ENCODE results near the gene ANKRD63. TPM values are rescaled to one million over a fixed set of nuclear protein-coding genes. Genes with fewer than 3 reads are reported as not detected.

Gene ANKRD63
- total and polyA plus RNA-seq, 4 donors: not detected

GRCh38 chr15:40275523-40275922 lies 7.3 kb downstream of the ANKRD63 start:
- WGBS: 66% methylated on average over 5 of the region's 5 CpGs
- TF ChIP-seq RXRA (IDR thresholded peaks at IDR 0.05): no peak
- no peak for TF ChIP-seq HNF4G (IDR thresholded peaks at IDR 0.05)
- no peak for TF ChIP-seq CTCF (IDR thresholded peaks at IDR 0.05; ENCODE audit: low read depth, low read length, missing input control)
- Histone ChIP-seq H3K4me1 (ENCODE audit: control insufficient read depth in 4 of 4, insufficient read depth in 4 of 4, low read length in 3 of 4) (peaks cover 7 to 19% (median 13%) of the 10 kb centered on the region in 4 donors), H3K27me3 (ENCODE audit: control insufficient read depth in 4 of 4, insufficient read depth in 4 of 4, low read length in 3 of 4) (peaks cover 0 to 2% (median 0%) of the 10 kb centered on the region in 4 donors), H3K9ac (ENCODE audit: low read depth in 1 of 2, low read length in 2 of 2) (no peak overlapping the region), H3K9me3 (ENCODE audit: control insufficient read depth in 4 of 4, low read length in 3 of 4) (no peaks in the 10 kb centered on the region), H3K27ac (ENCODE audit: low read depth in 1 of 2, low read length in 2 of 2) (no peak overlapping the region), H3K4me3 (ENCODE audit: low read depth in 1 of 3, low read length in 3 of 3) (no peak overlapping the region), H3K36me3 (ENCODE audit: control insufficient read depth in 4 of 4, insufficient read depth in 3 of 4, low read depth in 1 of 4, low read length in 3 of 4) (no peaks in the 10 kb centered on the region)
- DNase-seq (ENCODE audit: low spot score): no peak

- no peak for TF ChIP-seq HNF4G (IDR thresholded peaks at IDR 0.05)
- peak; percentile 5 to 18 for TF ChIP-seq RXRA (IDR thresholded peaks at IDR 0.05)
- no peak for TF ChIP-seq SP1 (IDR thresholded peaks at IDR 0.05)
- TF ChIP-seq HNF4A (conservative IDR thresholded peaks at IDR 0.05): peak in 1 of 2 donors; percentile 21
- no peak for TF ChIP-seq FOXA2 (IDR thresholded peaks at IDR 0.05)
- no peak for TF ChIP-seq TAF1 (conservative IDR thresholded peaks at IDR 0.05)
- no peak for TF ChIP-seq FOXA1 (IDR thresholded peaks at IDR 0.05)
- TF ChIP-seq ZBTB33 (IDR thresholded peaks at IDR 0.05): no peak
- no peak for TF ChIP-seq NR2F2 (IDR thresholded peaks at IDR 0.05)
- TF ChIP-seq RAD21 (IDR thresholded peaks at IDR 0.05): peak; percentile 99 to 100
- TF ChIP-seq YY1 (IDR thresholded peaks at IDR 0.05): no peak
- TF ChIP-seq EGR1 (IDR thresholded peaks at IDR 0.05; ENCODE audit: low read depth in 2 of 2): no peak
- no peak for TF ChIP-seq JUND (IDR thresholded peaks at IDR 0.05)
- TF ChIP-seq CTCF (IDR thresholded peaks at IDR 0.05; ENCODE audit: low read depth, low read length, missing input control): peak; percentile 100
- no peak for TF ChIP-seq REST (IDR thresholded peaks at IDR 0.05)
- no peak for TF ChIP-seq MAX (IDR thresholded peaks at IDR 0.05)
- TF ChIP-seq ATF3 (IDR thresholded peaks at IDR 0.05): no peak
- TF ChIP-seq GABPA (IDR thresholded peaks at IDR 0.05 in 1 of 2, conservative IDR thresholded peaks at IDR 0.05 in 1 of 2): no peak
Observed at GRCh38 chr15:40274350-40275274, 8.3 kb downstream of the ANKRD63 start.

More at GRCh38 chr15:40274350-40275274, 8.3 kb downstream of the ANKRD63 start:
- Histone ChIP-seq H3K4me1 (ENCODE audit: control insufficient read depth in 4 of 4, insufficient read depth in 4 of 4, low read length in 3 of 4) (peaks cover 7 to 19% (median 12%) of the 10 kb centered on the region in 4 donors), H3K9me3 (ENCODE audit: control insufficient read depth in 4 of 4, low read length in 3 of 4) (no peaks in the 10 kb centered on the region), H3K4me3 (ENCODE audit: low read depth in 1 of 3, low read length in 3 of 3) (no peak overlapping the region), H3K9ac (ENCODE audit: low read depth in 1 of 2, low read length in 2 of 2) (no peak overlapping the region), H3K36me3 (ENCODE audit: control insufficient read depth in 4 of 4, insufficient read depth in 3 of 4, low read depth in 1 of 4, low read length in 3 of 4) (no peaks in the 10 kb centered on the region), H3K27me3 (ENCODE audit: control insufficient read depth in 4 of 4, insufficient read depth in 4 of 4, low read length in 3 of 4) (no peaks in the 10 kb centered on the region), H3K27ac (ENCODE audit: low read depth in 1 of 2, low read length in 2 of 2) (no peak overlapping the region)
- peak; percentile 89 for DNase-seq (ENCODE audit: low spot score)
- WGBS: 55% methylated on average over 26 of the region's 26 CpGs
